Measurements from ENCODE around the gene NTNG1.

DNA sequence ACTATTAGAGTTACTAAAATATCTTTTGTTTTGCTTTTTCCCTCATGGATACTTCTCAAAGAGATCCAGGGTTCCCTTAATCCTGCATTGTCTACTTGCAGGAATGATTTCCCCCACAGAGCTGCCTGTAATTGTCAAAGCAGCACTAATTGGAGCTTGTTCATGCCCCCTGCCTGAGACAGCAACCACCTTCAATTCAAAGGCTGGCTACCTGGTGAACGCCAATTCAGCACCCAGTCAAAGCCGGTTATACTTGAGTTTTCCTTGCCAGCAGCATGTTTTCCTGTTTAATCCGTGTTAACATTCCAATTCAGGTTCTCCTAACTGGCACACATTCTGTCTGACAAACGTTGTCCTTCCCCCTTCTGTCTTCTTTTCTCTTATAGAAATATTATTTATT, 382.9 kb downstream of the NTNG1 start:
- TF ChIP-seq ARNT (IDR thresholded peaks at IDR 0.05), result no peak
- TF ChIP-seq FOXK2 (IDR thresholded peaks at IDR 0.05), result no peak

Data from HEK293T (cell line).